ENCODE data around the gene STN1.

The STN1 gene

DNA sequence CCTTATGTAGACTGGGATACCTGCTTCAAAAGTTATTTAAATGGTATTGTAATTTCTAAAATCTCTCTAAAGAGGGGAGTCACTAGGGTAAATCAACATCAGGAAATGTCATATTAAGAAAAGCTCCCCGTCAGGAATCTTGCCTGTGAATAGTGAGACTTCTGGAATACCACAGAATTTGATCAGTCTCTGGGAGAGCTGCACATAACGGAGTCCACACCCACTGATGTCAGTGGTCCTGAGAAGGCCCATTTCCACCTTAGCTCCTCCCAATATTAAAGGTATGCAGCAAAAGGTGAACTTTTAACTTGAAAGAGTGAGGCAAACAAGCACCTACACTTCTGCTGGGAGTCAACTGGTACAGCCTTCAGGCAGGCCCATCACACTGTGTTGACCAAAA is 27.3 kb downstream of the STN1 start:
- no peak for DNase-seq

- no peak for DNase-seq
Observed at GRCh38 chr10:103890194-103890658, 27.8 kb downstream of the STN1 start.

DNA sequence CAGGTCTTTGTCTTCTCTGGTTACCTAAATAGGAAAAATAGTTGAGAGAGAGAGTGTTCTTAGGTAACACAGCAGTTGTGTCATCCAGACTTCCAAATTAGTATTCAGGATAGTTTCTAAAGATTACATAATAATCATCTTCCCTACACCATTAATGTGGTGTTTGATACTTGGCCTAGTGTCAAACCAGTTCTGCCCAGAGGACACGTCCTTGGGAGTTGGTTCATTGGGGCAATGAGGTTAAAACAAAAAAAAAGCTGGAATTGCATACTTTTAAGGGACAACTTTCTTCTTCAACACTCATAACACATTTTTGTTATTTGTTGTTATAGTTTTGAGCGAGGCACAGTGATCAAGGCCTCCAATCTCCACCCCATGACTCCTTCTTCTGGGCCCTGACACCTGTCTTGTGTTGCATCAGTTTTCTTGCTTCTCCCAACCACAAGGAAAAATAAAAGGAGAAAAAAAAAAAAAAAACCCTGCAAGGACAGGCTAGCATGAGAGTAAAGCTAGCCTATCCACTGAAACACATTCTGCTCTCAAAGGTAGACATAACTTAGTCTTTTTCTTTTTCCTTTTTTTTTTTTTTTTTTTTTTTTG is 28.8 kb downstream of the STN1 start:
- DNase-seq = no peak

GRCh38 chr10:103888113-103888841 is 29.7 kb downstream of the STN1 start:
- peak in 1 of 2 donors; percentile 75 for DNase-seq

DNA sequence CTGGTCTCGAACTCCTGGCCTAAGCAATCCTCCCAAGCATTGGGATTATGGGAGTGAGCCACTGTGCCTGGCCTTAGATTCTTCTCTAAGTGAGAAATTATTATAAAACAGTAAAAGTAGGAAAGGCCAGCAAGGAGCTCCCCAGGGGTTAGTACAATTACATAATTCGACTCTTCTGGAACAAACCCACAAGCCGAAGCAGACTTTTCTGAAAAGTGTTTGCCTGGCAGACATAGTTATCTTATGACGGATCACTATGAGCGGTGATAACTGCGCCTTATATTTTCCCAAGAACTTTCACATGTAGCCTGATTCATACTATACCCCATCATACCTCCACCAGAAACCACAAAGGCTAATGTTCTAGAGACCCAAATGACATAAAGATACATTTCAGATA is 32.4 kb downstream of the STN1 start:
- no peak for DNase-seq

- DNase-seq = peak in 1 of 2 donors; percentile 46
Observed at GRCh38 chr10:103884681-103885139, 33.3 kb downstream of the STN1 start.

- DNase-seq = no peak
Observed at GRCh38 chr10:103882285-103883007, 35.5 kb downstream of the STN1 start.

GRCh38 chr10:103881416-103882284 is 36.3 kb downstream of the STN1 start:
- no peak for DNase-seq

GRCh38 chr10:103879831-103880230 is 38.2 kb downstream of the STN1 start:
- no peak for DNase-seq

GRCh38 chr10:103879409-103879808 is 38.6 kb downstream of the STN1 start:
- no peak for DNase-seq

- no peak for DNase-seq
Observed at GRCh38 chr10:103877861-103878260, 40.1 kb downstream of the STN1 start.

DNA sequence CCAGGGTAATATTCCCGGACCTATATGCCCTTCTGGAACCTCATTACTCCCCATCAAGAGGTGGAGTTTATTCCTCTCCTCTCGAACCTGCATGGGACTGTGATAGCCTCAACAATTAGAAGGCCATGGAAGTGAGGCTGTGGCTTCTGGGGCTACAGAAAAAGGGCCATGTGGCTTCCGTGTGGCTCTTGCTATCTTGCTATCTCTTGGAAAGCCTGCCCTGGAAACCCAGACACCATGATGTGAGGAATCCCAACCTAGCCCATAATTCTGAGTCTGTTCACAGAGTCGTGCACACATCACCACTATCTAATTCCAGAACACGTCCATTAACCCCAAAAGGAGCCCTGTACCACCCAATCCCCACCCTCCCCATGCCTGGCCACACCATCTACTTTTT is 41.8 kb downstream of the STN1 start:
- DNase-seq = no peak

DNA sequence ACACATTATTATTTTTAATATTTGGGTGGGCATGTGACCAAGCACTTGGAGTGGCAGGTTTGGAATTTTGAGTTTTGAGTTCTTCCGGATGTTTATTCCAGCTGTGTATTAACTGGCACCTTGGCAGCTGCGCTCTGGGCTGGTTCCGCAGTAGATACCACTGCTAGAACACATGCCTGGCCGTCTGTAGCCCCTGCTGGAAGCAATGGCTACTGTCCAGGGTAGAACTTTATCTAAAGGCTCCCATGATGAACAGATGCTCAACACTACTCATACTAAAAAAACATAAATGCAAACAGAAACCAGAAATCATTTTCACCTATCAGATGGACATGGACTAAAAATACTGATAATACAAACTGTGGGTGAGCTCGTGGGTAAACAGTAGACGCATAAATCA is 43.3 kb downstream of the STN1 start:
- DNase-seq = no peak

GRCh38 chr10:103872137-103872931 is 45.6 kb downstream of the STN1 start:
- no peak for DNase-seq

- no peak for DNase-seq
Observed at GRCh38 chr10:103871006-103871405, 47.0 kb downstream of the STN1 start.

DNA sequence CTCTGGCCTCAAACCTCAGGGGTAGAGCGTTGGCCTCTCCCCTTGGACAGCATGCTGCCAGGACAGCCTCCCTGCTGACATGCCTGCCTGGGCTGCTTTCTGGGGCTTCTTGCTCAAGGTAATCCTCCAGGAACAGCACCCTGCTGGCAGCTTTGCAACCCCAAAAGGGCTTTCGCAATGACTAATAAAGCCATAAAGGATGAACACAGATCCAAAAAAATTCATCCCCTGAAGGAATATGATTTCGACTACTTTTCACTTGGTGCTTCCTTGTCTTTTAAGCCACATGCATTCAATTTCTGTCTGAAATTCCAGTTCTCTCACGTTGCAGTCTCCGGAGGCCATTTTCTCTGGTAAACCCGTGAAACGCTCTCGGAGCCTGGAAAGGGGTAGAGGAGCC is 47.5 kb downstream of the STN1 start:
- no peak for DNase-seq

DNA sequence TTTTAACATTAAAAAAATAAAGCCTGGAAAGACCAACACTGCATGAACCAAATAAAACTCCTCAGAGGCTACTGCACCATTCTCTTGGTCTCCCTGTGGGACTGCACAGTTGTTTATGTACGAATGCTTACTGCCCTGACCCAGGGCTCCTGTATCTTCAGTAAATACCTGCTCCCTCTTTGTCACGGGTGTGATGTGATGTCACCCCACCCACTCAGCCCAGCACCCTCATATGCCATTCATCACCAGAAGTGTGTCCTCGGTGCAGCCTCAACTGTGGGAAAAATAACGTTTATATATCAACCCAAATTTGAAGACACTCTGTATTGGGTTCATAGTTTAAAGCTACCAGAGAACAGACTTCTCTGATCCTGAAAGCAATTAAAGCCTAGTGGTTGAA is 48.6 kb downstream of the STN1 start:
- no peak for DNase-seq

DNA sequence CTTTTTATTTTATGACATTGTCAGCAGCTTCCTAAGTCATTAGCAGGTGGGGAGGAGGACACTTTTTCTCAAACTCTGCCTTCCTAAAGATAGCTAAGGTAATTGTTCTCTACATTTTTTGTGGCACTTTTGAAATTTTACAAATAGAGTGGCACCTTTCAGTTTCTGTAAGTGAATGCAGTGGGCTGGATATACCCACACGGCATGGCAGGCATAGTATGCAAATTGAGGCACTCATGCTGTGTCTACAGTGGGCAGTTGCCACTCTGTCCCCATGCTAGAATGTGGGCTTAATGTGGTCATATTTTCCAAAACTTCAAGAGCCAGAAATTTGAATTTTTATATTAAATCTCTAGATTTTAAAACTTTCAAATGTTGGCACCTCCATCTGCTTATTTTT is 49.8 kb downstream of the STN1 start:
- no peak for DNase-seq

GRCh38 chr10:103861505-103861904 is 56.5 kb downstream of the STN1 start:
- no peak for DNase-seq

DNA sequence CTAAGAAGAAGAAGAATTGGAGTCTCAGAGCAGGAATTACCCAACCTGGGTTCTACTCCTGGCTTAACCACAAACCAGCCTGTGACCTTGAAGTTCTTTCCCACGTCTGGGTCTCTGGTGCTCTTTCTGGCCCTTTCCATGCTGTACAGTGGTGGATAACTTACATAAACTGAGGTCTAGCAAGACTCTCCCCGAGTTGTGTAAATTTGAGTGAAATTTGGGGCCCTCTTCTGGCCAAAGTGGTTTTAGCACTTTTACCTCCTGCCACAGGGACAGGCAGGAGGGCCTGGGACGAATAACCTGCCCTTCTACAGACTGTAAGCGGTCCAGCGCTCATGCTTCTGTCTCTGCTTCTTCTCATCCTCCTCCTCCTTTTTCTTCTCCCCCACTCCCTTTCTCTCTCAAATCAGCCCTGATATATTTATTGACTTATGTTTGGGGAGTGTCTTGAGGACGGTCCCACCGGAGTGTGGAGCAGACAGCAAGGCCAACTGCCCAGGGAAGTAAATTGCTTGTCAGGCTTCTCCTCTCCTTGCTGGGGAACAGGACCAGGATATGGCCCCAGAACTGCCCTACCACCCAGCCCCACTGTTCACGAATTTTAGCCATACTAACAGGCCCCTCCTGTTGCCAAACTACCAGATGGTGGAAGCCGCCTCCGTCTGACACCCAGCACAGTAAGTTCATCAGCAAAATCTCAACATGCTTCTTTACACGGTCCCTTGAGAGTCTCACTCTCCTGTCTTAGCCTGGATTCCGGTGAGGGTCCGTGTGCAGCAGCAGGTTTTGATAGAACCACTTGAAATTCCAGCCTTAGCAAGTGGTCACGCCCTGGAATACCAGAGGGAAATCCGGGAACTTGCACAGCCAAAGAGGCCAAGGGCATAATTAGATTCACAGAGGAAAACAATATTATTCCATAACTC is 58.6 kb downstream of the STN1 start:
- DNase-seq = peak; percentile 47 to 68

- no peak for DNase-seq
Observed at GRCh38 chr10:103858360-103858759, 59.6 kb downstream of the STN1 start.

All from CD4-positive, alpha-beta T cell treated with Interferon alpha-2 for 1 hour (primary cell).